HEK293 (cell line): ENCODE measurements around the gene PACRG.
A peak's percentile ranks its signal among the peaks of the same experiment; 100 is the strongest.

ENCODE experiments used
- BCL11B ChIP-seq: fragments of 450-650 bp; formaldehyde crosslinking; IDR thresholded peaks from 2 replicates; pipeline ENCODE4 v1.5.1; 2016; ENCODE audit warnings: low read depth, missing biosample characterization, missing genetic modification characterization
- CTCF ChIP-seq: fragments of 450-650 bp; formaldehyde crosslinking; IDR thresholded peaks from 2 replicates; pipeline ENCODE4 v1.5.1; 2016; ENCODE audit warnings: missing biosample characterization, missing genetic modification characterization
- GLIS2 ChIP-seq: fragments of 450-650 bp; formaldehyde crosslinking; IDR thresholded peaks from 2 replicates; pipeline ENCODE4 v1.5.1; 2016; ENCODE audit warnings: missing biosample characterization, missing genetic modification characterization
- INSM2 ChIP-seq: fragments of 450-650 bp; formaldehyde crosslinking; IDR thresholded peaks from 2 replicates; pipeline ENCODE4 v1.5.1; 2016; ENCODE audit warnings: missing biosample characterization, missing genetic modification characterization
- OSR2 ChIP-seq: fragments of 450-650 bp; formaldehyde crosslinking; IDR thresholded peaks from 2 replicates; pipeline ENCODE4 v1.5.1; 2016; ENCODE audit warnings: missing biosample characterization, missing genetic modification characterization
- OVOL3 ChIP-seq: fragments of 450-650 bp; formaldehyde crosslinking; IDR thresholded peaks from 2 replicates; pipeline ENCODE4 v1.5.1; 2016; ENCODE audit warnings: missing biosample characterization, missing genetic modification characterization
- PBX3 ChIP-seq: sonication (generic); formaldehyde crosslinking; IDR thresholded peaks from 2 replicates; pipeline ENCODE4 v1.8.1; 2022; ENCODE audit warnings: mild to moderate bottlenecking, moderate library complexity, missing genetic modification reagents
- PRDM1 ChIP-seq: fragments of 450-650 bp; formaldehyde crosslinking; IDR thresholded peaks from 2 replicates; pipeline ENCODE4; 2016; ENCODE audit warnings: missing biosample characterization, missing genetic modification characterization
- SALL2 ChIP-seq: fragments of 450-650 bp; formaldehyde crosslinking; IDR thresholded peaks from 2 replicates; pipeline ENCODE4 v1.5.0; 2017; ENCODE audit warnings: missing biosample characterization, mild to moderate bottlenecking, missing genetic modification characterization, borderline replicate concordance
- ZBTB1 ChIP-seq: fragments of 450-650 bp; formaldehyde crosslinking; IDR thresholded peaks from 2 replicates; pipeline ENCODE4 v1.5.1; 2016; ENCODE audit warnings: missing biosample characterization, missing genetic modification characterization
- ZBTB20 ChIP-seq: fragments of 450-650 bp; formaldehyde crosslinking; IDR thresholded peaks from 2 replicates; pipeline ENCODE4 v1.5.1; 2016; ENCODE audit warnings: missing biosample characterization, missing genetic modification characterization
- ZBTB26 ChIP-seq: fragments of 450-650 bp; formaldehyde crosslinking; optimal IDR thresholded peaks from 2 replicates; pipeline ENCODE3; 2016; ENCODE audit warnings: missing biosample characterization, mild to moderate bottlenecking, missing genetic modification characterization
- ZFHX2 ChIP-seq: fragments of 450-650 bp; formaldehyde crosslinking; conservative IDR thresholded peaks from 2 replicates; pipeline ENCODE4 v1.5.1; 2016; ENCODE audit warnings: missing biosample characterization, missing genetic modification characterization
- ZFP3 ChIP-seq: fragments of 450-650 bp; formaldehyde crosslinking; IDR thresholded peaks from 2 replicates; pipeline ENCODE4 v1.5.1; 2016; ENCODE audit warnings: low read depth, missing biosample characterization, missing genetic modification characterization
- ZFP41 ChIP-seq: fragments of 450-650 bp; formaldehyde crosslinking; IDR thresholded peaks from 2 replicates; pipeline ENCODE4 v1.5.1; 2016; ENCODE audit warnings: missing biosample characterization, missing genetic modification characterization, borderline replicate concordance
- ZNF114 ChIP-seq: fragments of 450-650 bp; formaldehyde crosslinking; IDR thresholded peaks from 2 replicates; pipeline ENCODE4 v1.5.0; 2017; ENCODE audit warnings: missing biosample characterization, missing genetic modification characterization
- ZNF132 ChIP-seq: fragments of 450-650 bp; formaldehyde crosslinking; IDR thresholded peaks from 2 replicates; pipeline ENCODE4 v1.5.1; 2017; ENCODE audit warnings: missing biosample characterization, missing genetic modification characterization, borderline replicate concordance
- ZNF138 ChIP-seq: fragments of 450-650 bp; formaldehyde crosslinking; IDR thresholded peaks from 2 replicates; pipeline ENCODE4 v1.5.1; 2016; ENCODE audit warnings: missing biosample characterization, missing genetic modification characterization, borderline replicate concordance
- ZNF146 ChIP-seq: fragments of 450-650 bp; formaldehyde crosslinking; IDR thresholded peaks from 2 replicates; pipeline ENCODE4 v1.5.1; 2016; ENCODE audit warnings: missing biosample characterization, missing genetic modification characterization
- ZNF16 ChIP-seq: fragments of 450-650 bp; formaldehyde crosslinking; IDR thresholded peaks from 2 replicates; pipeline ENCODE4 v1.5.1; 2016; ENCODE audit warnings: low read depth, missing biosample characterization, missing genetic modification characterization
- ZNF169 ChIP-seq: fragments of 450-650 bp; formaldehyde crosslinking; IDR thresholded peaks from 2 replicates; pipeline ENCODE4 v1.5.1; 2016; ENCODE audit warnings: missing biosample characterization, missing genetic modification characterization
- ZNF248 ChIP-seq: fragments of 450-650 bp; formaldehyde crosslinking; IDR thresholded peaks from 2 replicates; pipeline ENCODE4 v1.5.1; 2017; ENCODE audit warnings: missing biosample characterization, missing genetic modification characterization
- ZNF302 ChIP-seq: fragments of 450-650 bp; formaldehyde crosslinking; IDR thresholded peaks from 2 replicates; pipeline ENCODE4 v1.5.1; 2016; ENCODE audit warnings: missing biosample characterization, missing genetic modification characterization, low read depth
- ZNF341 ChIP-seq: fragments of 450-650 bp; formaldehyde crosslinking; IDR thresholded peaks from 2 replicates; pipeline ENCODE4; 2016; ENCODE audit warnings: low read depth, missing biosample characterization, missing genetic modification characterization
- ZNF37A ChIP-seq: fragments of 450-650 bp; IDR thresholded peaks from 2 replicates; pipeline ENCODE4 v1.5.1; 2018; ENCODE audit warnings: missing biosample characterization, missing genetic modification characterization
- ZNF404 ChIP-seq: fragments of 450-650 bp; formaldehyde crosslinking; IDR thresholded peaks from 2 replicates; pipeline ENCODE4 v1.5.1; 2017; ENCODE audit warnings: missing biosample characterization, missing genetic modification characterization
- ZNF426 ChIP-seq: fragments of 450-650 bp; formaldehyde crosslinking; IDR thresholded peaks from 2 replicates; pipeline ENCODE4 v1.5.1; 2017; ENCODE audit warnings: missing biosample characterization, missing genetic modification characterization, mild to moderate bottlenecking, inconsistent platforms, moderate library complexity
- ZNF48 ChIP-seq: fragments of 450-650 bp; formaldehyde crosslinking; IDR thresholded peaks from 2 replicates; pipeline ENCODE4 v1.5.1; 2016; ENCODE audit warnings: missing biosample characterization, missing genetic modification characterization
- ZNF521 ChIP-seq: fragments of 450-650 bp; formaldehyde crosslinking; IDR thresholded peaks from 2 replicates; pipeline ENCODE4 v1.5.1; 2017; ENCODE audit warnings: missing biosample characterization, mild to moderate bottlenecking, missing genetic modification characterization
- ZNF544 ChIP-seq: fragments of 450-650 bp; formaldehyde crosslinking; IDR thresholded peaks from 2 replicates; pipeline ENCODE4 v1.5.0; 2017; ENCODE audit warnings: missing biosample characterization, missing genetic modification characterization
- ZNF560 ChIP-seq: fragments of 450-650 bp; formaldehyde crosslinking; IDR thresholded peaks from 2 replicates; pipeline ENCODE4 v1.5.1; 2017; ENCODE audit warnings: missing biosample characterization, missing genetic modification characterization, borderline replicate concordance
- ZNF596 ChIP-seq: fragments of 450-650 bp; IDR thresholded peaks from 2 replicates; pipeline ENCODE4 v1.5.0; 2018; ENCODE audit warnings: missing biosample characterization, mild to moderate bottlenecking, missing genetic modification characterization, moderate library complexity
- ZNF600 ChIP-seq: fragments of 450-650 bp; formaldehyde crosslinking; IDR thresholded peaks from 2 replicates; pipeline ENCODE4 v1.5.1; 2016; ENCODE audit warnings: missing biosample characterization, missing genetic modification characterization
- ZNF660 ChIP-seq: fragments of 450-650 bp; IDR thresholded peaks from 2 replicates; pipeline ENCODE4 v1.5.1; 2018; ENCODE audit warnings: missing biosample characterization, mild to moderate bottlenecking, missing genetic modification characterization
- ZNF76 ChIP-seq: fragments of 450-650 bp; formaldehyde crosslinking; IDR thresholded peaks from 2 replicates; pipeline ENCODE4; 2016; ENCODE audit warnings: low read depth, missing biosample characterization, missing genetic modification characterization, borderline replicate concordance
- ZNF777 ChIP-seq: fragments of 450-650 bp; formaldehyde crosslinking; IDR thresholded peaks from 2 replicates; pipeline ENCODE4 v1.5.1; 2017; ENCODE audit warnings: missing biosample characterization, missing genetic modification characterization, borderline replicate concordance
- ZNF792 ChIP-seq: fragments of 450-650 bp; formaldehyde crosslinking; IDR thresholded peaks from 2 replicates; pipeline ENCODE4 v1.5.1; 2016; ENCODE audit warnings: missing biosample characterization, missing genetic modification characterization

PACRG gene

GRCh38 chr6:162727322-162728182 is at the start of gene PACRG, which contains the start of gene PRKN (continued):
- TF ChIP-seq ZNF76 (peak; percentile 81; the same call in 1 of the 2 replicates), SALL2 (tag by site-specific recombination) (no peak), ZNF426 (no peak), ZNF600 (no peak), ZNF660 (tag by site-specific recombination) (no peak), ZFP3 (tag by site-specific recombination) (no peak), BCL11B (tag by site-specific recombination) (no peak), PBX3 (CRISPR knock-in tag) (no peak), ZNF544 (tag by site-specific recombination) (no peak), ZNF132 (tag by site-specific recombination) (no peak), ZNF169 (tag by site-specific recombination) (no peak), ZNF146 (tag by site-specific recombination) (no peak), ZNF138 (no peak), OSR2 (tag by site-specific recombination) (no peak), ZNF404 (tag by site-specific recombination) (no peak), ZNF248 (tag by site-specific recombination) (no peak), ZNF341 (tag by site-specific recombination) (no peak), ZBTB20 (tag by site-specific recombination) (peak; percentile 91), GLIS2 (tag by site-specific recombination) (peak; percentile 73), ZNF560 (tag by site-specific recombination) (no peak), ZNF792 (tag by site-specific recombination) (no peak), ZNF777 (no peak), ZBTB1 (tag by site-specific recombination) (no peak), OVOL3 (tag by site-specific recombination) (0 out of 2 replicates have a peak, but pooled peaks have one; percentile 35), ZNF596 (tag by site-specific recombination) (0 out of 2 replicates have a peak, but pooled peaks have one; percentile 14), PRDM1 (tag by site-specific recombination) (no peak), ZNF114 (tag by site-specific recombination) (no peak), ZNF302 (no peak), ZFP41 (no peak), ZNF48 (no peak), INSM2 (no peak), ZNF16 (no peak), ZBTB26 (tag by site-specific recombination) (peak; percentile 92), CTCF (tag by site-specific recombination) (peak; percentile 48; the same call in 1 of the 2 replicates), ZNF521 (tag by site-specific recombination) (no peak), ZNF37A (tag by site-specific recombination) (no peak), ZFHX2 (peak; percentile 75)
